Measurements from ENCODE around the gene TEX22.
A peak's percentile ranks its signal among the peaks of the same experiment; 100 is the strongest.

The TEX22 gene

GRCh38 chr14:105351920-105352851 is 46.2 kb upstream of the TEX22 start:
- peak; percentile 94 for DNase-seq (ENCODE audit: low spot score)
- in situ Hi-C loops (cut with MboI; ENCODE audit: low sequenced_read_pairs, unreplicated experiment) = no loop called here
- TF ChIP-seq CTCF (IDR thresholded peaks at IDR 0.05; ENCODE audit: borderline replicate concordance, control extremely low read depth, extremely low read depth, insufficient read depth, missing control alignments) = peak; percentile 87

GRCh38 chr14:105353136-105353535 is 45.2 kb upstream of the TEX22 start:
- in situ Hi-C loops (cut with MboI; ENCODE audit: low sequenced_read_pairs, unreplicated experiment) = no loop called here
- no peak for TF ChIP-seq CTCF (IDR thresholded peaks at IDR 0.05; ENCODE audit: borderline replicate concordance, control extremely low read depth, extremely low read depth, insufficient read depth, missing control alignments)
- DNase-seq (ENCODE audit: low spot score) = no peak

- in situ Hi-C loops (cut with MboI; ENCODE audit: low sequenced_read_pairs, unreplicated experiment) = no loop called here
- no peak for DNase-seq (ENCODE audit: low spot score)
- TF ChIP-seq CTCF (IDR thresholded peaks at IDR 0.05; ENCODE audit: borderline replicate concordance, control extremely low read depth, extremely low read depth, insufficient read depth, missing control alignments) = no peak
Measured at GRCh38 chr14:105354541-105354940, 43.8 kb upstream of the TEX22 start.

GRCh38 chr14:105355049-105355575 is 43.2 kb upstream of the TEX22 start:
- no peak for TF ChIP-seq CTCF (IDR thresholded peaks at IDR 0.05; ENCODE audit: borderline replicate concordance, control extremely low read depth, extremely low read depth, insufficient read depth, missing control alignments)
- in situ Hi-C loops (cut with MboI; ENCODE audit: low sequenced_read_pairs, unreplicated experiment) = no loop called here
- DNase-seq (ENCODE audit: low spot score) = no peak

- TF ChIP-seq CTCF (IDR thresholded peaks at IDR 0.05; ENCODE audit: borderline replicate concordance, control extremely low read depth, extremely low read depth, insufficient read depth, missing control alignments) = no peak
- no peak for DNase-seq (ENCODE audit: low spot score)
- in situ Hi-C loops (cut with MboI; ENCODE audit: low sequenced_read_pairs, unreplicated experiment) = no loop called here
Measured at GRCh38 chr14:105355850-105356604, 42.3 kb upstream of the TEX22 start.

- no peak for TF ChIP-seq CTCF (IDR thresholded peaks at IDR 0.05; ENCODE audit: borderline replicate concordance, control extremely low read depth, extremely low read depth, insufficient read depth, missing control alignments)
- no peak for DNase-seq (ENCODE audit: low spot score)
- in situ Hi-C loops (cut with MboI; ENCODE audit: low sequenced_read_pairs, unreplicated experiment) = no loop called here
Measured at GRCh38 chr14:105356927-105357326, 41.4 kb upstream of the TEX22 start.
